GM21825 (cell line): Measurements from ENCODE around the gene TPRG1L.
"Not testable (repeated sequence)": the region's sequence is repeated elsewhere in the genome, so short reads cannot be mapped to it uniquely, and the experiment has no call there.

ENCODE experiments used
- ATAC-seq: cut with Tn5 transposase; IDR thresholded peaks from one replicate; pipeline ENCODE4 v1.9.1; 2021; ENCODE audit warnings: mild to moderate bottlenecking, moderate library complexity; ENCODE audit not compliant: unreplicated experiment

TPRG1L gene

GRCh38 chr1:3607703-3608065 lies 17.1 kb upstream of the TPRG1L start:
- ATAC-seq = no peak

- no peak for ATAC-seq
Observed at GRCh38 chr1:3608154-3608553, 16.7 kb upstream of the TPRG1L start.

- no peak for ATAC-seq
Observed at GRCh38 chr1:3609016-3609768, 15.6 kb upstream of the TPRG1L start.

GRCh38 chr1:3609769-3610526 lies 14.9 kb upstream of the TPRG1L start:
- ATAC-seq = no peak

- ATAC-seq = no peak
Observed at GRCh38 chr1:3610527-3611169, 14.2 kb upstream of the TPRG1L start.

GRCh38 chr1:3611170-3612019 lies 13.4 kb upstream of the TPRG1L start, which contains the start of gene MEGF6:
Gene MEGF6, minus strand, starts transcription at chr1:3611508. Its CDS starts 240 bp downstream, at chr1:3611268.
- ATAC-seq = no peak

- no peak for ATAC-seq
Observed at GRCh38 chr1:3612123-3612522, 12.7 kb upstream of the TPRG1L start.

- ATAC-seq = no peak
Observed at GRCh38 chr1:3614755-3615742, 9.8 kb upstream of the TPRG1L start.

- no peak for ATAC-seq
Observed at GRCh38 chr1:3616861-3617260, 8.0 kb upstream of the TPRG1L start.

GRCh38 chr1:3617806-3618345 lies 6.9 kb upstream of the TPRG1L start:
- no peak for ATAC-seq

GRCh38 chr1:3618531-3618880 lies 6.3 kb upstream of the TPRG1L start:
- no peak for ATAC-seq

- no peak for ATAC-seq
Observed at GRCh38 chr1:3618881-3619671, 5.7 kb upstream of the TPRG1L start.

- no peak for ATAC-seq
Observed at GRCh38 chr1:3620708-3621107, 4.1 kb upstream of the TPRG1L start.

GRCh38 chr1:3621151-3621671 lies 3.6 kb upstream of the TPRG1L start:
- not testable (repeated sequence) for ATAC-seq

GRCh38 chr1:3622102-3622501 lies 2.7 kb upstream of the TPRG1L start:
- ATAC-seq = not testable (repeated sequence)

- no peak for ATAC-seq
Observed at GRCh38 chr1:3623441-3624199, 1.2 kb upstream of the TPRG1L start.

GRCh38 chr1:3625151-3625907 lies 514 bp downstream of the TPRG1L start:
- peak; percentile 5 for ATAC-seq
